HG02759 (cell line): ENCODE measurements around the gene CASD1.

ENCODE experiments used
- ATAC-seq: cut with Tn5 transposase; IDR thresholded peaks from one replicate; pipeline ENCODE4 v1.9.1; 2021; ENCODE audit warnings: mild to moderate bottlenecking, moderate library complexity; ENCODE audit not compliant: unreplicated experiment

The CASD1 gene

GRCh38 chr7:94512735-94513564 lies 3.3 kb downstream of the CASD1 start:
- no peak for ATAC-seq

GRCh38 chr7:94513565-94513860 lies 3.9 kb downstream of the CASD1 start:
- ATAC-seq = no peak

- no peak for ATAC-seq
Observed at GRCh38 chr7:94514140-94514889, 4.7 kb downstream of the CASD1 start.

GRCh38 chr7:94514917-94515316 lies 5.3 kb downstream of the CASD1 start:
- ATAC-seq = no peak

GRCh38 chr7:94525923-94526322 lies 16.3 kb downstream of the CASD1 start:
- no peak for ATAC-seq

GRCh38 chr7:94529516-94529915 lies 19.9 kb downstream of the CASD1 start:
- no peak for ATAC-seq

- no peak for ATAC-seq
Observed at GRCh38 chr7:94530109-94530508, 20.5 kb downstream of the CASD1 start.

- no peak for ATAC-seq
Observed at GRCh38 chr7:94532676-94533075, 23.1 kb downstream of the CASD1 start.

- ATAC-seq = no peak
Observed at GRCh38 chr7:94540428-94540827, 30.8 kb downstream of the CASD1 start.

- no peak for ATAC-seq
Observed at GRCh38 chr7:94547126-94547525, 37.5 kb downstream of the CASD1 start.

- ATAC-seq = peak; percentile 86
Observed at GRCh38 chr7:94556028-94556427, 46.4 kb downstream of the CASD1 start.

GRCh38 chr7:94557215-94557614 lies 47.6 kb downstream of the CASD1 start:
- no peak for ATAC-seq

GRCh38 chr7:94559972-94560371 lies 50.4 kb downstream of the CASD1 start:
- ATAC-seq = no peak

GRCh38 chr7:94561841-94562514 lies 52.4 kb downstream of the CASD1 start:
- no peak for ATAC-seq

GRCh38 chr7:94562525-94562924 lies 52.9 kb downstream of the CASD1 start:
- ATAC-seq = no peak

- no peak for ATAC-seq
Observed at GRCh38 chr7:94565247-94565894, 55.8 kb downstream of the CASD1 start.

- no peak for ATAC-seq
Observed at GRCh38 chr7:94567396-94567795, 57.8 kb downstream of the CASD1 start.

GRCh38 chr7:94571816-94572215 lies 62.2 kb downstream of the CASD1 start:
- ATAC-seq = no peak

GRCh38 chr7:94575646-94576045 lies 66.0 kb downstream of the CASD1 start:
- no peak for ATAC-seq

GRCh38 chr7:94576316-94576715 lies 66.7 kb downstream of the CASD1 start:
- ATAC-seq = no peak

- ATAC-seq = no peak
Observed at GRCh38 chr7:94577357-94577756, 67.7 kb downstream of the CASD1 start.
